ENCODE data around the gene FOXO3B.
"Not testable (repeated sequence)": the region's sequence is repeated elsewhere in the genome, so short reads cannot be mapped to it uniquely, and the experiment has no call there.

FOXO3B gene

DNA sequence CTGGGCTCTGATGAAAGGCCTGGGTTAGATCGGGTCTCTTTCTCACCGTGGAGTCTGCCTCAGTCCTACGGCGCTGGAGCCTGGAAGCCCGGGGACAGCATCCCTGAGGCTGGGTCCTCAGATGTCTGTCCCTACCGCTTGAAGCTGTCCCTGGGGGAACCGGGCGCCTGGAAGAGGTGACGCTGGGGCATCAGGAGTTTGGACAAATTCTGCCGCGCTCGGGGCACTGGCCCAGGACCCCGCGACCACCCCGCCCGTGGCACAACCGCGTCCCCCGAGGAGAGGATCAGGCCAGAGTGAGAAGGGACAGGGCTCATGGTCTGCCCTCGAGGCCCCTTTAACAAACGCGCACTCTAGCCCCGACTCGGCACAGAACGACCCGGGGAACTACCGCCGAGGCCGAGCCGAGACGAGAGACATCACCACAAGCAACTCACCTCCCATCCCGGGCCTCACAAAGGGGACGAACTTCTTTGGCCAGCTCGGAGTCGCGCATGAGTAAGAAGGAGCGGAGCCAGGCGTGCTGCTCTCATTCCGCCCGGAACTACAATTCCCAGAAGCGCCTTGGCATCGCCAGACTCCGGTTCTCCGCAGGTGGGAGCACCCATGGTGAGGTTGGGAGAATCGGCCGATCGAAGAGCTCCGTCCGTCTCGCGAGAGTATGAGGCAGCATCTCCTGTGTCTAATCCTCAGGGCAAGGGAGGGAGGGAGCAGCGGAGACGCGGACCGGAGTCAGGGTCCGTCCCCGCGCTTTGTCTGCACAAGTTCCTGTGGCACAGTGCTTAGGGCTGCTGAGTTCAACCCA, at the start of gene FOXO3B:
TSS of gene FOXO3B (minus strand) at position 548 of the 805 bp plus-strand sequence. CDS start 663 bp downstream, outside the sequence.
- DNase-seq, result peak; percentile 50 to 73

DNA sequence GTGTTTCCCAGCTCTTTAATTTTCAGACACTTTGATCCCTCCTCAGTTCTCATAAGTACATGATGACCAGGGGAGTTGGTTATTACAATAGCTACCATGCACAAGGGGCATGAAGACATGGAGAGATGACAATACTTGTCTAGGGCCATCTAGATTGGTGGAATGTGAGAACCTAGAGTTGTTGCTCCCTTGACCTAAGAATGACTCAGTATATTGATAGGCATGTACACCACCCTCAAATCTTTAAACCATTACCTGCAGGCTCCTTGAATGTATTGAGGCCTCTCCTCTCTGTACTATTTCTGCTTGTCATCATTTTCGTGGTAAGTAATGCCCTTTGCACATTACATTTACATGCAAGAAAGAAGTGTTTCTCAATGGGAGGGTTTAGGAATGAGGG, 41.4 kb upstream of the FOXO3B start:
- not testable (repeated sequence) for DNase-seq

- not testable (repeated sequence) for DNase-seq
Observed at GRCh38 chr17:18722612-18723011, 40.5 kb upstream of the FOXO3B start.

- not testable (repeated sequence) for DNase-seq
Observed at GRCh38 chr17:18721775-18722547, 39.8 kb upstream of the FOXO3B start.

DNA sequence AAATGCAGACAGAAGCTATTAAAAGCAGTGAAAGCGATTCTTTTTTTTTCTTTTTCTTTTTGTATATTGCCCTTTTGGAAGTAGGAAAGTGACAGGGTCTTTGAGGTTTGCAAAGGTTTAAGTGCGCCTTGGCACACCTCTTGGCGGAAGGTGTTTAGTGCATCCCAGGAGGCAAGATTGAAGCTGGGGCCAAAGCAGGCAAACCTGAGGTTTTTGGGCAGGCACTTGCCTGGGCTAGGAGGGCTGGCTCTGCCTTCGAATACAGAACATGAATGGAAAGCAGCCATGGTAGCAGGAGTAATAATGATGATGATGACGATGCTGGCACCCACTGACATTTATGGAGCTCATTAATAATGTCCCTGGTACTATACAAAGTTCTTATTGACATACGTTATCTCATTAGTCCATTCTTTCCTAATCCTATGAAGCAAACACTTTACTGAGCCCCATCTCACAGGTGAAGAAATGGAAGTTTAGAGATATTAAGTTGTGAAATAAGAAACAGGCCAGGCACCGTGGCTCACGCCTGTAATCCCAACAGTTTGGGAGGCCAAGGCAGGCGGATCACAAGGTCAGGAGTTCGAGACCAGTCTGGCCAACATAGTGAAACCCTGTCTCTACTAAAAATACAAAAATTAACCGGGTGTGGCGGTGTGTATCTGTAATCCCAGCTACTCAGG, 37.5 kb upstream of the FOXO3B start:
- DNase-seq, result not testable (repeated sequence)

- not testable (repeated sequence) for DNase-seq
Observed at GRCh38 chr17:18718643-18719427, 36.7 kb upstream of the FOXO3B start.

GRCh38 chr17:18712354-18712999, 30.4 kb upstream of the FOXO3B start:
- DNase-seq, result peak; percentile 33 to 52

DNA sequence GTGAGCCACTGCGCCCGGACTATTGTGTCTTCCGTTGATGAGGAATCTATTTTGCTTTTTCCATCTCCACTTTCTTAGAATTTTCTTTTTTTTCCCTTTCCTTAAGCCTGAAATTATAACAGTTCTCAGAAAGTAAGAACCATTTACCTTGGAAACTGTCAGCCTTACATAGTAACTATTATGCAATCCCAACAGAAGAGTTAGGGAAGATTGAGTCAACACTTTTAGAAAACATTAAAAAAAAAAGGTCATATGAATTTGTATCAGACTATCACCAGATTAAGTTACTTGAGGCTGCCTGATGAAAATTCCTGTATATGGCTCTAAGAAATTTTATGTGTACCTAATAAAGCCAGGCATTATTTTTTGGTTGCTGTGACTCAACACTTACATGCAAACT, 26.1 kb upstream of the FOXO3B start:
- not testable (repeated sequence) for DNase-seq

GRCh38 chr17:18705955-18706354, 23.8 kb upstream of the FOXO3B start:
- not testable (repeated sequence) for DNase-seq

- DNase-seq, result not testable (repeated sequence)
Observed at GRCh38 chr17:18698473-18699103, 16.5 kb upstream of the FOXO3B start.

GRCh38 chr17:18695143-18695542, 13.0 kb upstream of the FOXO3B start:
- not testable (repeated sequence) for DNase-seq

DNA sequence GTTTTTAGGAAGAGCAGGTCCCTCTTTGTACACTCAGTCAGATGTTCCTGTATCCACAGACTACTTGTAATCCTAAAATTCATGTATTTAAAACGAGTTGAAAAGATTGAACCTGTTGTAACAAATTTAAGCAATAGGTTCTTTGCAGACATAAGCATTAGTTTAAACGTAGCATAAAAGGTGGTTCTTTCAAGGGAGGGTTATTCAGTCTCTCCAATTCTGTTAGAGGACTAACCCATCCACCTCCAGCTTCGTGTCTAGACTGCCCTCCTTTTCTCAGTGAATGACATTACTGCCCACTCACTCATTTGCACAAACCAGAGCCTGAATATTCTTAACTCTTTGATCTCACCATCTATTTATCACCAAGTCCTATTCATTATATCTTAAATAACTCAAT, 554 bp upstream of the FOXO3B start:
- DNase-seq, result not testable (repeated sequence)

GRCh38 chr17:18677381-18677780, 4.7 kb downstream of the FOXO3B start:
- DNase-seq, result not testable (repeated sequence)

- not testable (repeated sequence) for DNase-seq
Observed at GRCh38 chr17:18676928-18677327, 5.2 kb downstream of the FOXO3B start.

- not testable (repeated sequence) for DNase-seq
Observed at GRCh38 chr17:18672395-18673227, 9.5 kb downstream of the FOXO3B start.

GRCh38 chr17:18668625-18669024, 13.5 kb downstream of the FOXO3B start:
- DNase-seq, result not testable (repeated sequence)

GRCh38 chr17:18667535-18667934, 14.6 kb downstream of the FOXO3B start:
- DNase-seq, result not testable (repeated sequence)

DNA sequence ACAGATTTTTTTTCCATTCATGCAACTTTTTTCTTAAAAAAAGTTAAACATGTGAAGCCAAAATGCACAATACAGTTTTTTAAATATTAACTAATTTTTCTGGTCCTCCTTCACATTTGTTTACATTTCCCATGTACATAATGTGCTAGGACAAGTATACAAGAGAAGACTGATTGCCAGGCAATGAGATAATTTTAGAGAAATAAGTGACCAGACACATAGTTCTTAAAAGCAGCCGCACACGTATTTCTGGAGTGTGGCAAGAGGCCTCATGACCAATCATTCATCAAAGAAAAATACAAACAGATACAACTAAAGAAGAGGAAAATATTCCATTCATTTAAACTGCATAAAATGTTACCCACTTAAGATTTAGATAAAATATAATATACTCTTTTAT, 15.8 kb downstream of the FOXO3B start:
- DNase-seq, result not testable (repeated sequence)

GRCh38 chr17:18661924-18662624, 20.0 kb downstream of the FOXO3B start:
- not testable (repeated sequence) for DNase-seq

- not testable (repeated sequence) for DNase-seq
Observed at GRCh38 chr17:18650094-18650493, 32.0 kb downstream of the FOXO3B start.

All from stimulated activated CD4-positive, alpha-beta T cell treated with anti-CD3 and anti-CD28 coated beads, Interleukin-4, amount 100 ng/mL, for 4 hours (primary cell).